IMR-90 (cell line): ENCODE data around the gene IQCM.

ENCODE experiments used
- BHLHE40 ChIP-seq: fragments of 150-350 bp; IDR thresholded peaks from 2 replicates; pipeline ENCODE4 v1.6.1; 2016; ENCODE audit warnings: mild to moderate bottlenecking, low read depth, low read length
- FOS ChIP-seq: fragments of 150-350 bp; IDR thresholded peaks from 2 replicates; pipeline ENCODE4 v1.6.1; 2016; ENCODE audit warnings: low read depth, low read length
- MAZ ChIP-seq: IDR thresholded peaks from 2 replicates; pipeline ENCODE4 v1.6.1; 2012; ENCODE audit warnings: low read depth, mild to moderate bottlenecking, low read length, improper control_type of control experiment, moderate library complexity, borderline replicate concordance
- MXI1 ChIP-seq: IDR thresholded peaks from 2 replicates; pipeline ENCODE4 v1.6.1; 2012; ENCODE audit warnings: low read depth, mild to moderate bottlenecking, low read length, moderate library complexity, borderline replicate concordance
- POLR2A ChIP-seq: IDR thresholded peaks from 2 replicates; pipeline ENCODE4 v1.6.1; 2012; ENCODE audit warnings: mild to moderate bottlenecking, low read depth, low read length
- RAD21 ChIP-seq: IDR thresholded peaks from 2 replicates; pipeline ENCODE4 v1.6.1; 2012; ENCODE audit warnings: low read length, improper control_type of control experiment
- RFX5 ChIP-seq: IDR thresholded peaks from 2 replicates; pipeline ENCODE4 v1.8.0; 2012; ENCODE audit warnings: low read depth, mild to moderate bottlenecking, low read length, moderate library complexity
- SMC3 ChIP-seq: fragments of 150-350 bp; IDR thresholded peaks from 2 replicates; pipeline ENCODE4 v1.6.1; 2016; ENCODE audit warnings: low read depth, mild to moderate bottlenecking, antibody characterized with exemption, low read length, moderate library complexity
- TF ChIP-seq, protein P1 (sequence below): conservative IDR thresholded peaks from 2 replicates; pipeline ENCODE4 v1.5.1; 2012; ENCODE audit warnings: mild to moderate bottlenecking, low read depth, low read length, improper control_type of control experiment

DNA sequence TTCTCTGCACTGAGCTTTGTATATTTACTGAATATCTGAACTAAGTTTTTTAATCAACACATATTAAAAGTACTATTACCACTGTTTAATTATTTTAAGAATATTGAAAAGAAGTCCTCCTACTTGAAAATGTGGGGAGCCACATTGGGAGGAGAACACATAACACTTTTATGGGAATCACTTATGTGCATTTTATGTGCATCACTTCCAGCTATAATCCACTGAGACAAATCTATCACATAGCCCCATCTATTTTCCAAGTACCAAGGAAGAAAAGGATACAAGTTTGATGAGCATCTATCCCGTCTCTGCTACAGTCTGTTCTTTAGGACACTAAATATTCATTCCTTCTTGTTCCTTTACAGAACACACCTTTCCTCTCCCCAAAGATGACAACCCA is 87.2 kb downstream of the IQCM start:
- TF ChIP-seq MXI1 = no peak
- TF ChIP-seq, protein P1, sequence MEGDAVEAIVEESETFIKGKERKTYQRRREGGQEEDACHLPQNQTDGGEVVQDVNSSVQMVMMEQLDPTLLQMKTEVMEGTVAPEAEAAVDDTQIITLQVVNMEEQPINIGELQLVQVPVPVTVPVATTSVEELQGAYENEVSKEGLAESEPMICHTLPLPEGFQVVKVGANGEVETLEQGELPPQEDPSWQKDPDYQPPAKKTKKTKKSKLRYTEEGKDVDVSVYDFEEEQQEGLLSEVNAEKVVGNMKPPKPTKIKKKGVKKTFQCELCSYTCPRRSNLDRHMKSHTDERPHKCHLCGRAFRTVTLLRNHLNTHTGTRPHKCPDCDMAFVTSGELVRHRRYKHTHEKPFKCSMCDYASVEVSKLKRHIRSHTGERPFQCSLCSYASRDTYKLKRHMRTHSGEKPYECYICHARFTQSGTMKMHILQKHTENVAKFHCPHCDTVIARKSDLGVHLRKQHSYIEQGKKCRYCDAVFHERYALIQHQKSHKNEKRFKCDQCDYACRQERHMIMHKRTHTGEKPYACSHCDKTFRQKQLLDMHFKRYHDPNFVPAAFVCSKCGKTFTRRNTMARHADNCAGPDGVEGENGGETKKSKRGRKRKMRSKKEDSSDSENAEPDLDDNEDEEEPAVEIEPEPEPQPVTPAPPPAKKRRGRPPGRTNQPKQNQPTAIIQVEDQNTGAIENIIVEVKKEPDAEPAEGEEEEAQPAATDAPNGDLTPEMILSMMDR = no peak
- no peak for TF ChIP-seq RAD21
- no peak for TF ChIP-seq BHLHE40
- no peak for TF ChIP-seq RFX5
- no peak for TF ChIP-seq SMC3
- no peak for TF ChIP-seq MAZ
- no peak for TF ChIP-seq FOS
- TF ChIP-seq POLR2A = no peak
